Kidney (tissue), 14 donors: ENCODE results near the gene LTB4R2. TPM values are rescaled to one million over a fixed set of nuclear protein-coding genes. Genes with fewer than 3 reads are reported as not detected.

Experiments used
- DNase-seq, 5 donors: peaks; one replicate each; pipeline ENCODE4 v3.0.0-alpha.2; 2013 to 2020
- FAIRE-seq: peaks from 2 replicates; lab custom pipeline; 2012; peaks lifted over from hg19 to GRCh38; lab: Jason Lieb, UNC
- H3K27ac ChIP-seq, 2 donors: one replicate each; pipeline ENCODE4 v1.7.0; 2013; ENCODE audit warnings: low read depth in 2 of 2, low read length in 2 of 2, inconsistent platforms in 1 of 2
- H3K27me3 ChIP-seq: one replicate; pipeline ENCODE4 v1.7.1; 2013; ENCODE audit warnings: low read length, inconsistent platforms; ENCODE audit not compliant: control insufficient read depth, insufficient read depth
- H3K36me3 ChIP-seq, 3 donors: one replicate each; pipeline versions ENCODE4 v1.7.0 to v1.7.1; 2013; ENCODE audit warnings: low read length in 3 of 3, control low read depth in 1 of 3, inconsistent platforms in 1 of 3; ENCODE audit not compliant: insufficient read depth in 3 of 3, control insufficient read depth in 2 of 3
- H3K4me1 ChIP-seq, 3 donors: one replicate each; pipeline versions ENCODE4 v1.7.0 to v1.7.1; 2013; ENCODE audit warnings: low read length in 3 of 3, inconsistent platforms in 1 of 3, low read depth in 1 of 3; ENCODE audit not compliant: control insufficient read depth in 2 of 3, insufficient read depth in 2 of 3
- H3K4me3 ChIP-seq, 3 donors: one replicate each; pipeline versions ENCODE4 v1.7.0 to v1.8.1; 2013; ENCODE audit warnings: low read length in 3 of 3, control low read depth in 1 of 3, inconsistent platforms in 1 of 3
- H3K9ac ChIP-seq, 3 donors: one replicate each; pipeline versions ENCODE4 v1.7.0 to v1.7.1; 2013; ENCODE audit warnings: low read length in 3 of 3, control low read depth in 1 of 3, inconsistent platforms in 1 of 3
- H3K9me3 ChIP-seq, 3 donors: one replicate each; pipeline versions ENCODE4 v1.7.0 to v1.7.1; 2013; ENCODE audit warnings: low read length in 3 of 3, control low read depth in 1 of 3, inconsistent platforms in 1 of 3; ENCODE audit not compliant: control insufficient read depth in 2 of 3, insufficient read depth in 1 of 3
- intact Hi-C: fragments of 100-400 bp; cut with DNase I; formaldehyde crosslinking; loops from one replicate; pipeline ENCODE4 v1.11.1; 2022
- polyA plus RNA-seq: library from polyadenylated mRNA; stranded (reverse); fragments of 350-450 nt; fragmentation: Illumina TruSeq; extraction: RNeasy Lipid Tissue Mini Kit (QIAGEN cat#74804); gene quantifications from one replicate; pipeline ENCODE4 v1.2.3, GENCODE V29; 2014; ENCODE audit warnings: low read depth, low replicate concordance; ENCODE audit not compliant: insufficient read depth
- total RNA-seq: library from RNA; stranded (reverse); fragmentation: NEBNext Ultra II Directional; extraction: Animal tissue kit (Norgen Biotek cat#: 25700); gene quantifications from one replicate; pipeline ENCODE4 v1.2.1, GENCODE V29; 2021
- TF ChIP-seq, protein P1 (sequence below): IDR thresholded peaks from 3 replicates; pipeline ENCODE4 v1.5.1; 2012; ENCODE audit warnings: mild to moderate bottlenecking, moderate library complexity, borderline replicate concordance; ENCODE audit not compliant: insufficient read depth; ENCODE audit errors: extremely low read depth
- donor health status: control.
- donor health status: control.
- donor health status: control.
- donor health status: control.
- donor health status: control.
- donor health status: DM: yes; HTN: yes; CAD: no.
- donor health status: Normal renal cell carcinoma (clear cell type).

Gene LTB4R2
- total and polyA plus RNA-seq, 2 donors from 2014 or later: 0.67 to 9.2 TPM

GRCh38 chr14:24308342-24309124, 1.4 kb upstream of the LTB4R2 start:
- H3K9ac ChIP-seq: peak overlapping the region in 1 of 3 donors; percentile 17
- peaks cover 2 to 34% (median 26%) of the 10 kb centered on the region in 3 donors for H3K36me3 ChIP-seq
- peaks cover 0 to 35% (median 33%) of the 10 kb centered on the region in 3 donors for H3K4me1 ChIP-seq
- FAIRE-seq: no peak
- H3K27me3 ChIP-seq: no peaks in the 10 kb centered on the region
- intact Hi-C loops: loop anchor here (10.0 kb wide), 1 partner anchor 54 kb away; no protein-coding TSS in a partner anchor
- H3K9me3 ChIP-seq: no peaks in the 10 kb centered on the region
- H3K4me3 ChIP-seq: no peak overlapping the region
- TF ChIP-seq, protein P1, sequence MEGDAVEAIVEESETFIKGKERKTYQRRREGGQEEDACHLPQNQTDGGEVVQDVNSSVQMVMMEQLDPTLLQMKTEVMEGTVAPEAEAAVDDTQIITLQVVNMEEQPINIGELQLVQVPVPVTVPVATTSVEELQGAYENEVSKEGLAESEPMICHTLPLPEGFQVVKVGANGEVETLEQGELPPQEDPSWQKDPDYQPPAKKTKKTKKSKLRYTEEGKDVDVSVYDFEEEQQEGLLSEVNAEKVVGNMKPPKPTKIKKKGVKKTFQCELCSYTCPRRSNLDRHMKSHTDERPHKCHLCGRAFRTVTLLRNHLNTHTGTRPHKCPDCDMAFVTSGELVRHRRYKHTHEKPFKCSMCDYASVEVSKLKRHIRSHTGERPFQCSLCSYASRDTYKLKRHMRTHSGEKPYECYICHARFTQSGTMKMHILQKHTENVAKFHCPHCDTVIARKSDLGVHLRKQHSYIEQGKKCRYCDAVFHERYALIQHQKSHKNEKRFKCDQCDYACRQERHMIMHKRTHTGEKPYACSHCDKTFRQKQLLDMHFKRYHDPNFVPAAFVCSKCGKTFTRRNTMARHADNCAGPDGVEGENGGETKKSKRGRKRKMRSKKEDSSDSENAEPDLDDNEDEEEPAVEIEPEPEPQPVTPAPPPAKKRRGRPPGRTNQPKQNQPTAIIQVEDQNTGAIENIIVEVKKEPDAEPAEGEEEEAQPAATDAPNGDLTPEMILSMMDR: no peak
- H3K27ac ChIP-seq: peak overlapping the region in 1 of 2 donors; percentile 79
- no peak for DNase-seq

DNA sequence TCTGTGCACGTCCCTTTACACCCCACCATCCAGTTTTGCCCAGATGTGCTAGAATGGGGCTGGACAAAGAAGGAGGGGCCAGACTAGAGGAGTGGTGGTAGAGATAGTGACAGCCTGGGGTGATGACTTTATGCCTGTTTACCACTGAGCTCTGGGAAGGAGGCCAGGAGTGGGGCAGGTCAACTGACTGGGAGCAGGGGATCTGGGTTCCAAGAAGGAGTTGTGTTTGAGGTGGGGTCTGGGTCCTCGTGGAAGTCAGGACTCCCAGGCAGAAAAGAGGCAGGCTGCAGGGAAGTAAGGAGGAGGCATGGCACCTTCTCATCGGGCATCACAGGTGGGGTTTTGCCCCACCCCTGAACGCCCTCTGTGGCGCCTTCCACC, 315 bp downstream of the LTB4R2 start:
- H3K9ac ChIP-seq: peak overlapping the region in 1 of 3 donors; percentile 17
- H3K27ac ChIP-seq: peak overlapping the region; percentile 68 to 72
- no peaks in the 10 kb centered on the region for H3K9me3 ChIP-seq
- H3K4me3 ChIP-seq: peak overlapping the region in 2 of 3 donors; percentile 18 to 49
- FAIRE-seq: no peak
- intact Hi-C loops: no loop called here
- H3K4me1 ChIP-seq: peaks cover 0 to 44% (median 38%) of the 10 kb centered on the region in 3 donors
- H3K27me3 ChIP-seq: no peaks in the 10 kb centered on the region
- H3K36me3 ChIP-seq: peaks cover under 1 to 17% (median 9%) of the 10 kb centered on the region in 3 donors
- TF ChIP-seq, protein P1: no peak
- DNase-seq: no peak

GRCh38 chr14:24310646-24311604, 985 bp downstream of the LTB4R2 start, which contains the start of gene LTB4R:
Gene LTB4R (plus strand): TSS chr14:24311502. CDS start chr14:24315652, 4,150 bp downstream.
- intact Hi-C loops: no loop called here
- peaks cover 0 to 46% (median 38%) of the 10 kb centered on the region in 3 donors for H3K4me1 ChIP-seq
- no peak for FAIRE-seq
- peak within 1 kb of the TSS in 2 of 3 donors; percentile 18 to 49 for H3K4me3 ChIP-seq
- H3K36me3 ChIP-seq: peaks cover 0 to 11% (median 7%) of the 10 kb centered on the region in 3 donors
- TF ChIP-seq, protein P1: peak; percentile 7
- peak within 1 kb of the TSS; percentile 68 to 72 for H3K27ac ChIP-seq
- no peaks in the 10 kb centered on the region for H3K9me3 ChIP-seq
- peaks cover 3% of the 10 kb centered on the region for H3K27me3 ChIP-seq
- peak within 1 kb of the TSS in 1 of 3 donors; percentile 30 for H3K9ac ChIP-seq
- peak; percentile 89 to 94 (median 90) for DNase-seq
